Neural crest cell (in vitro differentiated cells): Measurements from ENCODE around the gene CAMK1G. TPM values are rescaled to one million over a fixed set of nuclear protein-coding genes. Genes with fewer than 3 reads are reported as not detected.

Source experiments
- DNase-seq: peaks from one replicate; pipeline ENCODE4 v3.0.0; 2021; ENCODE audit warnings: low read depth, mixed read lengths, low spot score
- H3K27ac Mint-ChIP-seq: one replicate; pipeline ENCODE4 v1.8.0; 2021; ENCODE audit warnings: mild to moderate bottlenecking, mixed read lengths; ENCODE audit not compliant: unreplicated experiment
- H3K27me3 Mint-ChIP-seq: 2 replicates; pipeline ENCODE4 v1.8.0; 2021; ENCODE audit warnings: low read depth, mild to moderate bottlenecking, mixed read lengths
- H3K36me3 Mint-ChIP-seq: 2 replicates; pipeline ENCODE4 v1.8.0; 2021; ENCODE audit warnings: low read depth, mild to moderate bottlenecking, mixed read lengths
- H3K4me1 Mint-ChIP-seq: 2 replicates; pipeline ENCODE4 v1.8.0; 2021; ENCODE audit warnings: mixed read lengths
- H3K4me3 Mint-ChIP-seq: one replicate; pipeline ENCODE4 v1.8.0; 2021; ENCODE audit warnings: mild to moderate bottlenecking, mixed read lengths
- H3K9me3 Mint-ChIP-seq: 2 replicates; pipeline ENCODE4 v1.8.0; 2021; ENCODE audit warnings: mixed read lengths
- total RNA-seq: library from RNA; stranded (reverse); gene quantifications from 2 replicates; pipeline ENCODE4 v1.2.1, GENCODE V29; 2021
- TF ChIP-seq, protein P1 (sequence below): fragments of 200-600 bp; sonication (generic); conservative IDR thresholded peaks from 2 replicates; pipeline ENCODE4 v1.5.0; 2021; ENCODE audit warnings: antibody characterized with exemption, mild to moderate bottlenecking

CAMK1G gene
- total RNA-seq, 1 donor from 2014 or later: 1.8 TPM

DNA sequence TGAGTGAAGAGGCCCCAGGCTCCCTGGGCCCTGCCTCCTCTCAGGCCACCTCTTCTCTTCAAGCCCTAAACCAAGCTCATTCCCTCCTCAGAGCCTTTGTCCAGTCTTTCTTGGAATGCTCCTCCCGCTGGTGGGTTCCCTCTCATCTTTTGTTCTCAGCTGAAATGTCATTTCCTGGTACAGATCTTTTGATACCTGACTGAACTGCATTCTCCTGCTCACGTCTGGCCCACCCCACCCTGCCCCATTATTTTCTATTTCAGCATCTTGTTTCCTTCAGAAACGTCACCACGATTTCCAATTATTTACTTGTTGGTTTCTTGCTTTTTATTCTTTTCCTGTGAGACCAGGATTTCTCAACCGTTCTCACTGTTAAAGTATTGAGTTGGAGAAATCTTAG lies 52.3 kb downstream of the CAMK1G start:
- no peaks in the 10 kb centered on the region for H3K9me3 Mint-ChIP-seq
- DNase-seq: no peak
- H3K4me1 Mint-ChIP-seq: peaks cover 4% of the 10 kb centered on the region
- TF ChIP-seq, protein P1, sequence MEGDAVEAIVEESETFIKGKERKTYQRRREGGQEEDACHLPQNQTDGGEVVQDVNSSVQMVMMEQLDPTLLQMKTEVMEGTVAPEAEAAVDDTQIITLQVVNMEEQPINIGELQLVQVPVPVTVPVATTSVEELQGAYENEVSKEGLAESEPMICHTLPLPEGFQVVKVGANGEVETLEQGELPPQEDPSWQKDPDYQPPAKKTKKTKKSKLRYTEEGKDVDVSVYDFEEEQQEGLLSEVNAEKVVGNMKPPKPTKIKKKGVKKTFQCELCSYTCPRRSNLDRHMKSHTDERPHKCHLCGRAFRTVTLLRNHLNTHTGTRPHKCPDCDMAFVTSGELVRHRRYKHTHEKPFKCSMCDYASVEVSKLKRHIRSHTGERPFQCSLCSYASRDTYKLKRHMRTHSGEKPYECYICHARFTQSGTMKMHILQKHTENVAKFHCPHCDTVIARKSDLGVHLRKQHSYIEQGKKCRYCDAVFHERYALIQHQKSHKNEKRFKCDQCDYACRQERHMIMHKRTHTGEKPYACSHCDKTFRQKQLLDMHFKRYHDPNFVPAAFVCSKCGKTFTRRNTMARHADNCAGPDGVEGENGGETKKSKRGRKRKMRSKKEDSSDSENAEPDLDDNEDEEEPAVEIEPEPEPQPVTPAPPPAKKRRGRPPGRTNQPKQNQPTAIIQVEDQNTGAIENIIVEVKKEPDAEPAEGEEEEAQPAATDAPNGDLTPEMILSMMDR: no peak
- peaks cover 6% of the 10 kb centered on the region for H3K27me3 Mint-ChIP-seq
- no peaks in the 10 kb centered on the region for H3K36me3 Mint-ChIP-seq
- H3K27ac Mint-ChIP-seq: no peak overlapping the region
- no peak overlapping the region for H3K4me3 Mint-ChIP-seq

DNA sequence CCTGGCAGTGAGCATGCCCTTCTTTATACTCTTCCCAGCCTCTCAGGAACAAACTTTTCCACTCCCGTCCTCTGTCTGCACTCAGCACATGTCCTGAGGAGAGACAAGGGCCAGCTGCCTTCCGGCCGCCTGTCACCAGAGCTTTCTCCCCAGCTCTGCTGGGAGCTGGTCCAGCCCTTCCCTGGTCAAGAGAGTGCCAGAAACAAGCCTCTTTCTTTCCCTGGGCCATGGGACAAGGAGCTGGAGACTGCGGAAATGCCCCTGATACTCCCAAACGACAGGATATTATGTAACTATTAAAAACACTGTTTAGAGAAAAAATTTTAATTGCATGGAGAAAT lies 58.3 kb downstream of the CAMK1G start:
- TF ChIP-seq, protein P1: no peak
- H3K4me3 Mint-ChIP-seq: no peak overlapping the region
- DNase-seq: no peak
- H3K27me3 Mint-ChIP-seq: peaks cover 4% of the 10 kb centered on the region
- H3K36me3 Mint-ChIP-seq: no peaks in the 10 kb centered on the region
- H3K27ac Mint-ChIP-seq: no peak overlapping the region
- H3K9me3 Mint-ChIP-seq: no peaks in the 10 kb centered on the region
- no peaks in the 10 kb centered on the region for H3K4me1 Mint-ChIP-seq

DNA sequence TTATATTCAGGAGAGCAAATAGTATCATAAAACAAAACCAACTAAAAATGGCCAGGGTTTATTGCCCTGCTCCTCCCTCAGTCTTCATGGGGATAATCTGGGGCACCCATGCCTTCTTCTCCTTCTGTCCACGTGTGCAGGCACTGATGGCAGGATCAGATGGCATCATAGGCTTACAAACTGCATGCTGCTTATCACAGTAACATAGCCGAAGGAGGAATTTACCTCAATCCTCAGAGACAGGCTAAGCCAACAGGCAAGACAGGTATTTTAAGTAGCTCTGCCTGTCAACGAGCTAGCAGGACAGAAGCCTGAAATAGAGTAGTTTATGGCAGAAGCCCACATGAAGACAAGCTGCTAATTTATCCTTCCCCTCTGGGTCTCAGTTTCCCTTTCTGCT lies 59.3 kb downstream of the CAMK1G start:
- Mint-ChIP-seq H3K27ac (no peak overlapping the region), H3K9me3 (no peaks in the 10 kb centered on the region), H3K27me3 (peaks cover 4% of the 10 kb centered on the region), H3K4me1 (no peaks in the 10 kb centered on the region), H3K4me3 (no peak overlapping the region), H3K36me3 (no peaks in the 10 kb centered on the region)
- no peak for DNase-seq
- TF ChIP-seq, protein P1: no peak

DNA sequence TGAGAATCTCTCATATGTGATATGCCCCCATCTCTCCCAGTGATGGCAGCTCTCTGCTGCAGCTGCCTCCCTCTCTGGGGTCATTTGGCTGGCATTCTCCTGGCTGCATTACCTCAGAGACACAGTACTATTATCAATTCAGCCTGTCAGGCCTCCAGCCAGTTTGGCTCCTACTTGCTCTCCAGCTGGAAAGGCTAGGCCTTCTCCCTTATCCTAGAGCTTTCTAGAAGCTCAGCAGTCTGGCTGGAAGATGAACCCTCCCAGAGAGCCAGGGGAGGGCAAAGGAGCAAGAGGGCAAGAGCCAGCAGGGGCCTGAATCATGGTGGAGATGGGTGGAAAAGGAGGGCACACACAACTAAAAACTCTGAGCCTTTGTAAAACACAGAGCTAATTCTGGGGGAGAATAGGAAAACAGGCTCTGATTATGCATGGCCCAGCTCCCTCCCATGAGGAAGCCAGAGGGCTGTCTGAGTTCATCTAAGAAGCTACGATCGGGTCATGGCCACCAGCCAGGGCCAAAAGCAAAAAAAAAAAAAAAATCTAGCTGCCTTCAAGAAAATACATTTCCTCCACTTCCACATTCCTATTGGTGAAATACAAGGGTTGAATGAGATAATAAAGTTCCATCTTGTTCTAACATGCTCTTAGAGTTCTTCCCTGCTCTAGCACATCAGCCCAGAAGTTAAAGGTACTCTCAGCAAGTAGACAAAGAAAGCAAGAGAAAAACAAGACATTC lies 59.9 kb downstream of the CAMK1G start:
- no peaks in the 10 kb centered on the region for H3K9me3 Mint-ChIP-seq

DNA sequence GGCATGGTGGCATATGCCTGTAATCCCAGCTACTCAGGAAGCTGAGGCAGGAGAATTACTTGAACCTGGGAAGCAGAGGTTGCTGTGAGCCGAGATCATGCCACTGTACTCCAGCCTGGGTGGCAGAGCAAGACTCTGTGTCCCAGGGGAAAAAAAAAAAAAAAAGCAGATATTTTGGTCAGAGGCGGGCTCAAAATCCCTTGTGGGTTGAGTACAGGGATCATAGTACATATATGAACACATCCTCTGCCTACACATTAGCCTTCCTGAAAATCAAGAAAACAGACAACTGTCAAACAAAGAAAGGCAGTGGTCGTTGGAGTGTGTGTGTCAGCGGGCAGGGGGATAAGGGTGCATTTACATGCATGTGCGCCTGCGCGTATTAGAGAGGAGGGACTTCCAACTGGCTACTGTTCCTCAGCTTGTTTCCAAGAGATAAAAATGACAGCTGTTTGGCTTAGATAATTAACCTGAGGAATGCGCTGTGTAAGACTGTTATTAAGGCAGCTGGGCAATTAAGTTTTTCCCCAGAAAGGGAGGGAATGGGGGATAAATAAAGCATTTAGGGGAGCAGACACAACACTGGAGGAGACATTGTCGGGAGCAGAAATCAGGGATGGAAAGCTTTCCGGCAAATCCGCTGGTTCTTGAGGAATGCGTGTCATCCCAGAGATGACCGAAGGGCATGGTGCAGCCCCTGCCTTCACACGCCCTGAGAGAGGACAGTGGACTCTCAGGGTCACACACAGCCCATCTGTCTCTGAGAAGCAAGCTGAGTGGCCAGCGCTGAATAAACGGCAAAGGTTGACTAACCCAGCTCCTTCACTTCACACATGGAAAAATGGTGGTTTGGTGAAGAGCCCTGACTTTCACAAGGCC lies 62.3 kb downstream of the CAMK1G start:
- H3K27me3 Mint-ChIP-seq: no peaks in the 10 kb centered on the region
- no peak overlapping the region for H3K4me3 Mint-ChIP-seq
- no peaks in the 10 kb centered on the region for H3K36me3 Mint-ChIP-seq
- no peaks in the 10 kb centered on the region for H3K9me3 Mint-ChIP-seq
- H3K27ac Mint-ChIP-seq: no peak overlapping the region
- TF ChIP-seq, protein P1: no peak
- no peak for DNase-seq
- H3K4me1 Mint-ChIP-seq: no peaks in the 10 kb centered on the region

More for the DNA sequence above, 59.9 kb downstream of the CAMK1G start:
- Mint-ChIP-seq H3K27ac (no peak overlapping the region), H3K36me3 (no peaks in the 10 kb centered on the region), H3K4me3 (no peak overlapping the region), H3K27me3 (no peaks in the 10 kb centered on the region), H3K4me1 (no peaks in the 10 kb centered on the region)
- no peak for DNase-seq
- TF ChIP-seq, protein P1: no peak
